NCI-H446 treated with DMSO at 0.1 percent for 48 hours (cell line): ENCODE data around the gene VPS13D.

Source experiments
- DNase-seq: peaks from one replicate; lab custom pipeline; 2025; lab: John Stamatoyannopoulos, UW

VPS13D gene

GRCh38 chr1:12433323-12434053, 203.7 kb downstream of the VPS13D start:
- no peak for DNase-seq

- no peak for DNase-seq
Measured at GRCh38 chr1:12434174-12434573, 204.3 kb downstream of the VPS13D start.

- no peak for DNase-seq
Measured at GRCh38 chr1:12434686-12435085, 204.9 kb downstream of the VPS13D start.

GRCh38 chr1:12435639-12436344, 206.0 kb downstream of the VPS13D start:
- no peak for DNase-seq

- DNase-seq, result no peak
Measured at GRCh38 chr1:12436345-12436658, 206.5 kb downstream of the VPS13D start.

GRCh38 chr1:12436817-12437599, 207.2 kb downstream of the VPS13D start:
- DNase-seq, result no peak

GRCh38 chr1:12437629-12438028, 207.8 kb downstream of the VPS13D start:
- DNase-seq, result no peak

- no peak for DNase-seq
Measured at GRCh38 chr1:12438349-12438924, 208.6 kb downstream of the VPS13D start.

GRCh38 chr1:12439073-12439472, 209.2 kb downstream of the VPS13D start:
- no peak for DNase-seq

- no peak for DNase-seq
Measured at GRCh38 chr1:12441414-12442105, 211.7 kb downstream of the VPS13D start.

- DNase-seq, result no peak
Measured at GRCh38 chr1:12442217-12442616, 212.4 kb downstream of the VPS13D start.

- DNase-seq, result no peak
Measured at GRCh38 chr1:12443151-12443550, 213.3 kb downstream of the VPS13D start.

GRCh38 chr1:12444329-12444841, 214.6 kb downstream of the VPS13D start:
- DNase-seq, result no peak

GRCh38 chr1:12445257-12445656, 215.4 kb downstream of the VPS13D start:
- no peak for DNase-seq

GRCh38 chr1:12446593-12446992, 216.8 kb downstream of the VPS13D start:
- DNase-seq, result no peak

GRCh38 chr1:12447307-12447706, 217.5 kb downstream of the VPS13D start:
- peak; percentile 49 for DNase-seq

- DNase-seq, result peak; percentile 64
Measured at GRCh38 chr1:12447849-12448312, 218.1 kb downstream of the VPS13D start.

- DNase-seq, result no peak
Measured at GRCh38 chr1:12448746-12449177, 218.9 kb downstream of the VPS13D start.

GRCh38 chr1:12450090-12450755, 220.4 kb downstream of the VPS13D start:
- peak; percentile 35 for DNase-seq

GRCh38 chr1:12450756-12451559, 221.1 kb downstream of the VPS13D start:
- DNase-seq, result peak; percentile 59
